Loucy (cell line): ENCODE data around the gene CDH4.

Source experiments
- CTCF ChIP-seq: fragments of 200-600 bp; sonication (generic); conservative IDR thresholded peaks from 2 replicates; pipeline ENCODE4 v1.5.1; 2014; ENCODE audit warnings: mild to moderate bottlenecking, antibody characterized with exemption, low read length
- EZH2phosphoT487 ChIP-seq: fragments of 200-600 bp; IDR thresholded peaks from 2 replicates; pipeline ENCODE4 v1.6.1; 2018; ENCODE audit warnings: antibody characterized with exemption, mild to moderate bottlenecking, moderate library complexity, borderline replicate concordance

GRCh38 chr20:61815678-61816077 is 563.6 kb downstream of the CDH4 start:
- TF ChIP-seq CTCF (no peak), EZH2phosphoT487 (no peak)
